ENCODE data around the gene LMTK3. TPM values are rescaled to one million over a fixed set of nuclear protein-coding genes. Genes with fewer than 3 reads are reported as not detected.

LMTK3 gene
- total and polyA plus RNA-seq, 2 of the 13 experiments (the other 11 are each of a cell fraction or from before 2014, with no cell fraction given) = 0.18 to 0.29 TPM

GRCh38 chr19:48510421-48511268 lies 990 bp downstream of the LMTK3 start (continued):
- TF ChIP-seq ZNF513 (CRISPR knock-in tag; conservative IDR thresholded peaks at IDR 0.05) (0 out of 2 replicates have a peak, but pooled peaks have one; percentile 78), ZNF660 (CRISPR knock-in tag; IDR thresholded peaks at IDR 0.05; ENCODE audit: borderline replicate concordance, low read depth) (no peak), ZNF639 (CRISPR knock-in tag; conservative IDR thresholded peaks at IDR 0.05) (0 out of 2 replicates have a peak, but pooled peaks have one; percentile 26), CREM (IDR thresholded peaks at IDR 0.05) (peak; percentile 78), CREM (CRISPR knock-in tag; IDR thresholded peaks at IDR 0.05) (no peak), THAP11 (CRISPR knock-in tag; IDR thresholded peaks at IDR 0.05) (peak; percentile 100), ZFP62 (CRISPR knock-in tag; IDR thresholded peaks at IDR 0.05) (peak; percentile 94), SMAD9 (CRISPR knock-in tag; IDR thresholded peaks at IDR 0.05) (no peak), MXI1 (IDR thresholded peaks at IDR 0.05; ENCODE audit: borderline replicate concordance, low read depth, low read length) (no peak), ZNF143 (CRISPR knock-in tag; IDR thresholded peaks at IDR 0.05) (peak; percentile 97), CBX1 (IDR thresholded peaks at IDR 0.05; ENCODE audit: low read depth) (no peak), IKZF5 (CRISPR knock-in tag; IDR thresholded peaks at IDR 0.05) (no peak), MNT (IDR thresholded peaks at IDR 0.05) (peak; percentile 45), XRCC5 (optimal IDR thresholded peaks at IDR 0.05; ENCODE audit: low read length) (no peak), RCOR2 (CRISPR knock-in tag; IDR thresholded peaks at IDR 0.05) (no peak), MAFK (conservative IDR thresholded peaks at IDR 0.05 in 1 of 2, IDR thresholded peaks at IDR 0.05 in 1 of 2; ENCODE audit: low read length in 2 of 2) (no peak), NFYB (CRISPR knock-in tag; IDR thresholded peaks at IDR 0.05) (peak; percentile 7; the same call in 1 of the 2 replicates), NR2C2 (CRISPR knock-in tag; IDR thresholded peaks at IDR 0.05; ENCODE audit: borderline replicate concordance) (peak; percentile 58), TBL1XR1 (IDR thresholded peaks at IDR 0.05; ENCODE audit: borderline replicate concordance, low read length, partially characterized antibody) (peak; percentile 72), ZNF83 (CRISPR knock-in tag; IDR thresholded peaks at IDR 0.05; ENCODE audit: borderline replicate concordance) (no peak), KDM2A (CRISPR knock-in tag; IDR thresholded peaks at IDR 0.05; ENCODE audit: borderline replicate concordance, low read depth) (peak; percentile 34; the same call in 1 of the 2 replicates), SALL1 (CRISPR knock-in tag; IDR thresholded peaks at IDR 0.05) (peak; percentile 28; the same call in 1 of the 2 replicates), HOMEZ (CRISPR knock-in tag; IDR thresholded peaks at IDR 0.05; ENCODE audit: low read depth) (no peak), TP53 (CRISPR knock-in tag; conservative IDR thresholded peaks at IDR 0.05) (no peak)

Data from HepG2 (cell line).